ENCODE measurements around the gene SBNO2.

The SBNO2 gene

DNA sequence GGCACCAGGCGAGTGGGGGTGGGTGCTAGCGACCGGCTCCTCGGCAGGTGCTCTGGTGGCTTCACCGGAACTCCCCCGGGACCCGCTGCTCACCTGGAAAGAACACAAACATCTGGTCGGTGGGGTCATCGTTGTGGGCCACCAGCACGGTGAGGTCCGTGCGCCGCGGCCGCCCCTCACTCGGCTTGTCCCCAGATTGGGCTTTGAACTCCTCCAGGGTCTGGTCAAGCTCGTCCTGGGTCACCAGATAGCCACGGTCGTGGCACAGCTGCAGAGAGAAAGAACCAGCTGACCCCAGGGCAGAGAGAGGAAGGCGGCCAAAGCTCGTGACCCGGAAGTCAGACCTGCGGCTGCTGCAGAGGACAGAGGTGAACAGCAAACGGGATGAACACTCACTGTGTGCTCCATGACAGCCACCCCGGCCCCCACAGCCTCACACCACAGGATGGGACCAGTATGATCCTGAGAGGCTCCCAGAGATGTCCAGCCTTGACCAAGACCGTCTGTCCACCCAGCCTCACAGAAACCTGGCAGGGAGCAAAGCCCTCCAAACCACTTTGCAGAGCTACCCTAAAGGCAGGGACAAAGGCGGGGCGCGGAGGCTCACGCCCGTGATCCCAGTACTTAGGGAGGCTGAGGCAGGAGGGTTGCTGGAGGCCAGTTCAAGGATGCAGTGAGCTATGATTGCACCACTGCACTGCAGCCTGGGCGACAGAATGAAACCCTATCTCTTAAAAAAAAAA, 80.1 kb downstream of the SBNO2 start:
- Histone ChIP-seq H3K79me2 (ENCODE audit: insufficient read depth, low read length) (peaks cover 12% of the 10 kb centered on the region), H3K27ac (ENCODE audit: low read depth, low read length, poor library complexity, severe bottlenecking) (peak overlapping the region; percentile 50), H4K20me1 (ENCODE audit: insufficient read depth, low read length) (no peaks in the 10 kb centered on the region), H3K4me3 (ENCODE audit: low read depth, low read length, poor library complexity, severe bottlenecking) (peak overlapping the region; percentile 99), H3K9me3 (ENCODE audit: low read length) (no peaks in the 10 kb centered on the region), H2AFZ (ENCODE audit: low read length) (no peak overlapping the region), H3K4me1 (ENCODE audit: insufficient read depth, low read length, severe bottlenecking) (peaks cover 43% of the 10 kb centered on the region), H3K4me2 (ENCODE audit: low read length) (peak overlapping the region; percentile 99), H3F3A (ENCODE audit: insufficient read depth, low read length) (no peaks in the 10 kb centered on the region), H3K9me2 (ENCODE audit: low read depth, low read length) (no peaks in the 10 kb centered on the region), H3K27me3 (ENCODE audit: insufficient read depth, low read length) (no peaks in the 10 kb centered on the region), H3K9ac (ENCODE audit: low read length) (peak overlapping the region; percentile 97), H3K36me3 (ENCODE audit: insufficient read depth, low read length) (peaks cover 35% of the 10 kb centered on the region)
- TF ChIP-seq, protein P1, sequence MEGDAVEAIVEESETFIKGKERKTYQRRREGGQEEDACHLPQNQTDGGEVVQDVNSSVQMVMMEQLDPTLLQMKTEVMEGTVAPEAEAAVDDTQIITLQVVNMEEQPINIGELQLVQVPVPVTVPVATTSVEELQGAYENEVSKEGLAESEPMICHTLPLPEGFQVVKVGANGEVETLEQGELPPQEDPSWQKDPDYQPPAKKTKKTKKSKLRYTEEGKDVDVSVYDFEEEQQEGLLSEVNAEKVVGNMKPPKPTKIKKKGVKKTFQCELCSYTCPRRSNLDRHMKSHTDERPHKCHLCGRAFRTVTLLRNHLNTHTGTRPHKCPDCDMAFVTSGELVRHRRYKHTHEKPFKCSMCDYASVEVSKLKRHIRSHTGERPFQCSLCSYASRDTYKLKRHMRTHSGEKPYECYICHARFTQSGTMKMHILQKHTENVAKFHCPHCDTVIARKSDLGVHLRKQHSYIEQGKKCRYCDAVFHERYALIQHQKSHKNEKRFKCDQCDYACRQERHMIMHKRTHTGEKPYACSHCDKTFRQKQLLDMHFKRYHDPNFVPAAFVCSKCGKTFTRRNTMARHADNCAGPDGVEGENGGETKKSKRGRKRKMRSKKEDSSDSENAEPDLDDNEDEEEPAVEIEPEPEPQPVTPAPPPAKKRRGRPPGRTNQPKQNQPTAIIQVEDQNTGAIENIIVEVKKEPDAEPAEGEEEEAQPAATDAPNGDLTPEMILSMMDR (IDR thresholded peaks at IDR 0.05; ENCODE audit: low read length): no peak
- TF ChIP-seq EZH2 (IDR thresholded peaks at IDR 0.05; ENCODE audit: borderline replicate concordance, low read length): no peak

DNA sequence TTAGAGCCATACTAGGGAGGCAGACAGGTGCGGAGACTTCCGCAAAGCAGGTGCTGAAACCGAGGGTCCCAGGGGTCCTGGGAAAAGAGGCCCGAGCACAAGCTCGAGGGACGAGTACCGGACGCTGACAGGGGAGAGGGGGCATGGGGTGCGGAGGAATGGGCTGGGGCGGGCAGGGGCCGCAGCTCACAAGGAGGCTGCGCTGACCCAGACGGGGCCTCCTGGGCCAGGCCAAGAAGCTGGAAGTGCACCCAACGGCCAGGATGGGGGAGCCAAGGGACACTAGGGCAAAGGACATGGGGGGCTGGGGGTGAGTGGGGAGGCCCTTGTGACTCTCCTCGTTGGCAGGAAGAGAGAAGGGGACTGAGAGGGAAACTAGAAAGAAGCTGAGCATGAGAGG, 80.7 kb downstream of the SBNO2 start:
- Histone ChIP-seq H3K4me1 (ENCODE audit: insufficient read depth, low read length, severe bottlenecking) (peaks cover 49% of the 10 kb centered on the region), H3K9ac (ENCODE audit: low read length) (peak overlapping the region; percentile 97), H3K36me3 (ENCODE audit: insufficient read depth, low read length) (peaks cover 42% of the 10 kb centered on the region), H3K4me2 (ENCODE audit: low read length) (peak overlapping the region; percentile 99), H3K27me3 (ENCODE audit: insufficient read depth, low read length) (no peaks in the 10 kb centered on the region), H2AFZ (ENCODE audit: low read length) (no peak overlapping the region), H3K4me3 (ENCODE audit: low read depth, low read length, poor library complexity, severe bottlenecking) (peak overlapping the region; percentile 99), H3K79me2 (ENCODE audit: insufficient read depth, low read length) (peaks cover 12% of the 10 kb centered on the region), H3K27ac (ENCODE audit: low read depth, low read length, poor library complexity, severe bottlenecking) (peak overlapping the region; percentile 50), H4K20me1 (ENCODE audit: insufficient read depth, low read length) (no peaks in the 10 kb centered on the region), H3K9me2 (ENCODE audit: low read depth, low read length) (no peaks in the 10 kb centered on the region), H3F3A (ENCODE audit: insufficient read depth, low read length) (no peaks in the 10 kb centered on the region), H3K9me3 (ENCODE audit: low read length) (no peaks in the 10 kb centered on the region)
- TF ChIP-seq, protein P1 (IDR thresholded peaks at IDR 0.05; ENCODE audit: low read length): no peak
- TF ChIP-seq EZH2 (IDR thresholded peaks at IDR 0.05; ENCODE audit: borderline replicate concordance, low read length): no peak

DNA sequence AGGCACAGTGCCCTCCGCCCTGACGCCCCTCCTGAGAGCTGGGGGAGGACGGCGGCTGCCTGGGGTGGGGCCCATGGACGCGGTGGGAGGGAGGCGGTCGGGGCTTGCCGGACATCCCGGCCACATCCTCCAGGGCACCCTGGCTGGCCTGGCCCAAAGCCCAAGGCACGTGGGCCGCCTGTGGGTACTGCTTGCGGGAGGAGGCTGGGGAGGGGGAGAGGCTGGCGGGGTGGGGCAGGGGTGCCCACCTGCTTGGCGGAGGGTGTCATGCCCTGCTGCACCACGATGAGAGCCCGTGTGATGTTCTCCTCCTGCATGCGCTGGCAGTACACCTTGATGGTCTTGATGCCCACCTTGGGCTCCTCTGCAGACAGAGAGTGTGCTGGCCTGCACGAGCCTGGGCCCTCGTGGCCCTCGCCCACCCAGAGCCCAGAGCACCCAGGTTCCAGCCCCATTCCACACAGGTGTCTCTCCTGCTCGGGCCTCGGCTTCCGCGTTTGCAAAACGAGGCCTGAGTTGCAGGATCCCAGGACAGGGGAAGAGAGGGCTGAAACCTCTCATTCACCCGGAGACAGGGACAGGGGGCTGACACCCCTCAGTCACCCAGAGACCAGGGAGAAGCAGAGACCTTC, 82.4 kb downstream of the SBNO2 start:
- Histone ChIP-seq H3K36me3 (ENCODE audit: insufficient read depth, low read length) (peaks cover 51% of the 10 kb centered on the region), H3K4me3 (ENCODE audit: low read depth, low read length, poor library complexity, severe bottlenecking) (no peak overlapping the region), H3K9ac (ENCODE audit: low read length) (no peak overlapping the region), H3K9me3 (ENCODE audit: low read length) (no peaks in the 10 kb centered on the region), H3K4me1 (ENCODE audit: insufficient read depth, low read length, severe bottlenecking) (peaks cover 63% of the 10 kb centered on the region), H3F3A (ENCODE audit: insufficient read depth, low read length) (peaks cover 2% of the 10 kb centered on the region; the same call in 1 of the 2 replicates), H2AFZ (ENCODE audit: low read length) (no peak overlapping the region), H3K27ac (ENCODE audit: low read depth, low read length, poor library complexity, severe bottlenecking) (no peak overlapping the region), H3K9me2 (ENCODE audit: low read depth, low read length) (no peaks in the 10 kb centered on the region), H4K20me1 (ENCODE audit: insufficient read depth, low read length) (no peaks in the 10 kb centered on the region), H3K79me2 (ENCODE audit: insufficient read depth, low read length) (peaks cover 12% of the 10 kb centered on the region), H3K4me2 (ENCODE audit: low read length) (no peak overlapping the region), H3K27me3 (ENCODE audit: insufficient read depth, low read length) (no peaks in the 10 kb centered on the region)
- TF ChIP-seq, protein P1 (IDR thresholded peaks at IDR 0.05; ENCODE audit: low read length): no peak
- no peak for TF ChIP-seq EZH2 (IDR thresholded peaks at IDR 0.05; ENCODE audit: borderline replicate concordance, low read length)
